BE2C (cell line): ENCODE results near the gene HECTD4.
A peak's percentile ranks its signal among the peaks of the same experiment; 100 is the strongest.

ENCODE experiments used
- DNase-seq: peaks from one replicate; pipeline ENCODE4 v3.0.0-alpha.2; 2020
- H3K27me3 ChIP-seq: fragments of 250-450 bp; sonication (Bioruptor Pico); 2 replicates; pipeline ENCODE4 v1.5.1; 2020; ENCODE audit warnings: mild to moderate bottlenecking
- H3K36me3 ChIP-seq: fragments of 250-450 bp; sonication (Bioruptor Pico); 2 replicates; pipeline ENCODE4 v1.5.1; 2020; ENCODE audit warnings: mild to moderate bottlenecking
- H3K4me1 ChIP-seq: fragments of 250-450 bp; sonication (Bioruptor Pico); 2 replicates; pipeline ENCODE4 v1.5.1; 2020
- H3K4me3 ChIP-seq: 2 replicates; pipeline ENCODE4 v1.5.1; 2011; ENCODE audit warnings: low read depth, low read length
- H3K9me3 ChIP-seq: fragments of 250-450 bp; sonication (Bioruptor Pico); 2 replicates; pipeline ENCODE4 v1.5.1; 2020
- TF ChIP-seq, protein P1 (sequence below): IDR thresholded peaks from 2 replicates; pipeline ENCODE4 v1.5.1; 2012; ENCODE audit warnings: mild to moderate bottlenecking, low read depth, low read length

The HECTD4 gene

GRCh38 chr12:112130441-112130998 is 251.7 kb downstream of the HECTD4 start:
- H3K4me1 ChIP-seq = no peaks in the 10 kb centered on the region
- TF ChIP-seq, protein P1, sequence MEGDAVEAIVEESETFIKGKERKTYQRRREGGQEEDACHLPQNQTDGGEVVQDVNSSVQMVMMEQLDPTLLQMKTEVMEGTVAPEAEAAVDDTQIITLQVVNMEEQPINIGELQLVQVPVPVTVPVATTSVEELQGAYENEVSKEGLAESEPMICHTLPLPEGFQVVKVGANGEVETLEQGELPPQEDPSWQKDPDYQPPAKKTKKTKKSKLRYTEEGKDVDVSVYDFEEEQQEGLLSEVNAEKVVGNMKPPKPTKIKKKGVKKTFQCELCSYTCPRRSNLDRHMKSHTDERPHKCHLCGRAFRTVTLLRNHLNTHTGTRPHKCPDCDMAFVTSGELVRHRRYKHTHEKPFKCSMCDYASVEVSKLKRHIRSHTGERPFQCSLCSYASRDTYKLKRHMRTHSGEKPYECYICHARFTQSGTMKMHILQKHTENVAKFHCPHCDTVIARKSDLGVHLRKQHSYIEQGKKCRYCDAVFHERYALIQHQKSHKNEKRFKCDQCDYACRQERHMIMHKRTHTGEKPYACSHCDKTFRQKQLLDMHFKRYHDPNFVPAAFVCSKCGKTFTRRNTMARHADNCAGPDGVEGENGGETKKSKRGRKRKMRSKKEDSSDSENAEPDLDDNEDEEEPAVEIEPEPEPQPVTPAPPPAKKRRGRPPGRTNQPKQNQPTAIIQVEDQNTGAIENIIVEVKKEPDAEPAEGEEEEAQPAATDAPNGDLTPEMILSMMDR = no peak
- no peak overlapping the region for H3K4me3 ChIP-seq
- H3K27me3 ChIP-seq = no peaks in the 10 kb centered on the region
- H3K9me3 ChIP-seq = no peaks in the 10 kb centered on the region
- H3K36me3 ChIP-seq = peaks cover 11% of the 10 kb centered on the region
- no peak for DNase-seq

GRCh38 chr12:112126911-112127310 is 255.3 kb downstream of the HECTD4 start:
- no peaks in the 10 kb centered on the region; the same call in 1 of the 2 replicates for H3K36me3 ChIP-seq
- no peaks in the 10 kb centered on the region for H3K27me3 ChIP-seq
- TF ChIP-seq, protein P1 = no peak
- no peak overlapping the region for H3K4me3 ChIP-seq
- no peak for DNase-seq
- H3K9me3 ChIP-seq = no peaks in the 10 kb centered on the region
- H3K4me1 ChIP-seq = no peaks in the 10 kb centered on the region; the same call in 1 of the 2 replicates

DNA sequence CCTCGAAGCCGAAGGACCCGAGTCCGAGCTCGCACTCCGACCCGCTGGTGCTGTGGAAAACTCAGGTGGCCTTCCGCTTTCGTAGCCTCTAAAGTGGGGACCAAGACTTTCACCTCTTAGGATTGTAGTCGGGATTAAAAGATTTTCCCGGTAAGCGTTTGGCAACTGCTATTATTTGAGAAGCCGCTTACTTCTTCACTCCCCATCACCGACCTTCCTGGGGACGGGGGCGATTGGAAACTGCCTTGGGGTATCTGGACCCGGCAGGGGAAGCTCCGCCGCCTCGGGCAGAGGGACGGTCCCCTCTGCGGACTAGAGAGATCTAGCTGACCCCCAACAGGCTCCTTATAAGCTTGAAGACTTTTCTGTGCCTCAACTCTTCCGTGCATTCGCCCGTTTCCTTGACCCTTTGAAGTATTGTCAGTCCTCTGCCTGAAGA is 256.2 kb downstream of the HECTD4 start:
- TF ChIP-seq, protein P1 = no peak
- no peaks in the 10 kb centered on the region; the same call in 1 of the 2 replicates for H3K4me1 ChIP-seq
- DNase-seq = no peak
- H3K27me3 ChIP-seq = no peaks in the 10 kb centered on the region
- H3K4me3 ChIP-seq = peak overlapping the region; percentile 86
- H3K9me3 ChIP-seq = no peaks in the 10 kb centered on the region
- no peaks in the 10 kb centered on the region; the same call in 1 of the 2 replicates for H3K36me3 ChIP-seq

GRCh38 chr12:112125250-112125999 is 256.8 kb downstream of the HECTD4 start, which contains the start of gene TRAFD1:
TSS of gene TRAFD1 (plus strand) at chr12:112125560. CDS start at chr12:112130523, 4,963 bp downstream.
- H3K4me3 ChIP-seq = peak within 1 kb of the TSS; percentile 86
- H3K27me3 ChIP-seq = no peaks in the 10 kb centered on the region
- H3K9me3 ChIP-seq = no peaks in the 10 kb centered on the region
- no peaks in the 10 kb centered on the region; the same call in 1 of the 2 replicates for H3K36me3 ChIP-seq
- TF ChIP-seq, protein P1 = no peak
- peak; percentile 99 for DNase-seq
- H3K4me1 ChIP-seq = no peaks in the 10 kb centered on the region; the same call in 1 of the 2 replicates

- no peaks in the 10 kb centered on the region; the same call in 1 of the 2 replicates for H3K4me1 ChIP-seq
- H3K36me3 ChIP-seq = no peaks in the 10 kb centered on the region
- H3K27me3 ChIP-seq = no peaks in the 10 kb centered on the region
- H3K9me3 ChIP-seq = no peaks in the 10 kb centered on the region
- TF ChIP-seq, protein P1 = no peak
- H3K4me3 ChIP-seq = peak overlapping the region; percentile 17; the same call in 1 of the 2 replicates
- DNase-seq = no peak
Observed at GRCh38 chr12:112124918-112125249, 257.3 kb downstream of the HECTD4 start.
